Measurements from ENCODE around the gene DENND4B. TPM values are rescaled to one million over a fixed set of nuclear protein-coding genes. Genes with fewer than 3 reads are reported as not detected.

DENND4B gene
- total and polyA plus RNA-seq, 2 of the 4 experiments (the other 2 are of a cell fraction): 1.8 to 25.2 TPM

- Histone ChIP-seq H2AFZ (replicated peaks; ENCODE audit: low read length, poor library complexity) (peak overlapping the region; percentile 7), H3K18ac (ENCODE audit: low read depth, low read length) (no peak overlapping the region), H3K14ac (replicated peaks; ENCODE audit: low read depth, low read length) (no peak overlapping the region), H3K4me3 (ENCODE audit: insufficient read depth, low read depth, low read length) (no peak overlapping the region), H3K27me3 (ENCODE audit: control insufficient read depth, insufficient read depth, low read length) (no peaks in the 10 kb centered on the region), H3K4ac (ENCODE audit: low read depth, low read length) (no peak overlapping the region), H3K79me1 (ENCODE audit: low read depth in 1 of 2, low read length in 2 of 2) (peaks cover 15 to 54% of the 10 kb centered on the region in 2 experiments), H3K9me1 (ENCODE audit: insufficient read depth, low read length) (peaks cover 21% of the 10 kb centered on the region; the same call in 1 of the 2 replicates), H4K8ac (ENCODE audit: low read depth in 2 of 2, low read length in 2 of 2) (no peak overlapping the region), H2AK9ac (replicated peaks; ENCODE audit: low read depth, low read length, poor library complexity) (no peak overlapping the region), H3K27ac (ENCODE audit: insufficient read depth, low read length) (no peak overlapping the region), H4K91ac (ENCODE audit: insufficient read depth, low read depth, low read length) (no peak overlapping the region), H3K56ac (ENCODE audit: extremely low read depth, insufficient read depth, low read length) (no peak overlapping the region), H3K36me3 (ENCODE audit: control insufficient read depth, insufficient read depth, low read length) (peaks cover 48% of the 10 kb centered on the region), H2BK5ac (ENCODE audit: low read depth, low read length, poor library complexity, severe bottlenecking) (no peak overlapping the region), H2BK20ac (ENCODE audit: low read depth, low read length) (no peak overlapping the region), H3K9ac (ENCODE audit: low read depth, low read length) (no peak overlapping the region), H3K9me3 (ENCODE audit: control insufficient read depth, insufficient read depth, low read length) (no peaks in the 10 kb centered on the region), H2BK15ac (ENCODE audit: low read depth, low read length) (no peak overlapping the region), H3K23ac (ENCODE audit: low read depth, low read length) (no peak overlapping the region), H4K5ac (ENCODE audit: low read depth, low read length) (no peak overlapping the region), H3K4me2 (ENCODE audit: low read depth, low read length) (no peak overlapping the region), H2AK5ac (ENCODE audit: low read depth, low read length) (no peak overlapping the region), H2BK120ac (ENCODE audit: low read depth, low read length) (no peak overlapping the region), H3K4me1 (ENCODE audit: control insufficient read depth, insufficient read depth, low read length) (peaks cover 9% of the 10 kb centered on the region), H4K20me1 (ENCODE audit: insufficient read depth, low read length) (peaks cover 5% of the 10 kb centered on the region)
- CTCF ChIA-PET: no interaction called here
- no peak for DNase-seq
- dilution Hi-C loops (cut with HindIII; ENCODE audit: low sequenced_read_pairs, unreplicated experiment): no loop called here
- WGBS, 2 experiments (ENCODE audit: extremely low coverage in 2 of 2, insufficient read length in 1 of 2): 100% methylated on average over 17 of the region's 34 CpGs; no CpG with 5 or more reads in 1 of the 2 experiments
- TF ChIP-seq USF2 (IDR thresholded peaks at IDR 0.05; ENCODE audit: low read depth, low read length) (no peak), RFX5 (IDR thresholded peaks at IDR 0.05; ENCODE audit: low read depth, low read length) (no peak), RAD21 (IDR thresholded peaks at IDR 0.05; ENCODE audit: low read length) (no peak), MAZ (IDR thresholded peaks at IDR 0.05; ENCODE audit: borderline replicate concordance, low read depth, low read length) (no peak)
- no TSS peak for BruUV-seq (replicated peaks)
- intact Hi-C loops (cut with micrococcal nuclease): no loop called here
- in situ Hi-C loops (cut with MboI; ENCODE audit: low sequenced_read_pairs): no loop called here
- POLR2A ChIA-PET (ENCODE audit: unreplicated experiment): interaction anchor here (1.1 kb wide), 1 partner anchor 16 kb away, joined by 3 read pairs; no protein-coding TSS in a partner anchor
- ATAC-seq (ENCODE audit: low read depth): no peak
Observed at GRCh38 chr1:153941826-153942725, 4.4 kb downstream of the DENND4B start.
